Endodermal cell (in vitro differentiated cells): ENCODE results near the gene PPIL1. TPM values are rescaled to one million over a fixed set of nuclear protein-coding genes. Genes with fewer than 3 reads are reported as not detected.

ENCODE experiments used
- DNase-seq: peaks from one replicate; pipeline ENCODE4 v3.0.0-alpha.2; 2017
- H3K27ac ChIP-seq: 2 replicates; pipeline ENCODE4 v1.5.1; 2013; ENCODE audit warnings: mild to moderate bottlenecking, low read depth, low read length, moderate library complexity
- H3K27me3 ChIP-seq: 2 replicates; pipeline ENCODE4 v1.6.1; 2013; ENCODE audit warnings: mild to moderate bottlenecking, low read length, moderate library complexity; ENCODE audit not compliant: insufficient read depth, control insufficient read depth, poor library complexity, severe bottlenecking
- H3K36me3 ChIP-seq: 2 replicates; pipeline ENCODE4 v1.7.0; 2013; ENCODE audit warnings: mild to moderate bottlenecking, low read length, moderate library complexity; ENCODE audit not compliant: control insufficient read depth, insufficient read depth
- H3K4me1 ChIP-seq: one replicate; pipeline ENCODE4 v1.7.0; 2013; ENCODE audit warnings: low read length; ENCODE audit not compliant: control insufficient read depth, insufficient read depth
- H3K4me3 ChIP-seq: 2 replicates; pipeline ENCODE4 v1.5.1; 2013; ENCODE audit warnings: mild to moderate bottlenecking, low read length, moderate library complexity
- H3K9ac ChIP-seq: 2 replicates; pipeline ENCODE4 v1.6.1; 2013; ENCODE audit warnings: mild to moderate bottlenecking, low read length, moderate library complexity; ENCODE audit not compliant: poor library complexity, severe bottlenecking; ENCODE audit errors: extremely low read depth
- H3K9me3 ChIP-seq: 2 replicates; pipeline ENCODE4 v1.6.1; 2013; ENCODE audit warnings: mild to moderate bottlenecking, low read length, moderate library complexity; ENCODE audit not compliant: control insufficient read depth
- H3K27ac Mint-ChIP-seq: 2 replicates; pipeline ENCODE4 v1.8.0; 2020; ENCODE audit warnings: mixed read lengths
- H3K27me3 Mint-ChIP-seq: 2 replicates; pipeline ENCODE4 v1.8.0; 2021; ENCODE audit warnings: mild to moderate bottlenecking, mixed read lengths; ENCODE audit not compliant: insufficient read depth
- H3K36me3 Mint-ChIP-seq: 2 replicates; pipeline ENCODE4 v1.8.0; 2020; ENCODE audit warnings: low read depth, mixed read lengths
- H3K4me1 Mint-ChIP-seq: 2 replicates; pipeline ENCODE4 v1.8.0; 2020; ENCODE audit warnings: mixed read lengths
- H3K4me3 Mint-ChIP-seq: 2 replicates; pipeline ENCODE4 v1.8.0; 2020; ENCODE audit warnings: mild to moderate bottlenecking, moderate library complexity, mixed read lengths
- H3K9me3 Mint-ChIP-seq: 2 replicates; pipeline ENCODE4 v1.8.0; 2020; ENCODE audit warnings: mild to moderate bottlenecking, mixed read lengths
- CTCF ChIP-seq: fragments of 200-600 bp; sonication (generic); conservative IDR thresholded peaks from 2 replicates; pipeline ENCODE4 v1.5.0; 2021; ENCODE audit warnings: antibody characterized with exemption, mild to moderate bottlenecking
- WGBS, 2 experiments: methylation state at CpG; one replicate each; pipeline versions ENCODE4 v1.1.5 to v1.1.7; 2013; ENCODE audit warnings: missing lambda C conversion rate in 2 of 2, mixed read lengths in 1 of 2; ENCODE audit not compliant: insufficient coverage in 1 of 2, insufficient read length in 1 of 2; 5-methylcytosine and 5-hydroxymethylcytosine counted together
- total RNA-seq, 2 donors: library from RNA; stranded (reverse); fragmentation: NEBNext Ultra II Directional in 1 of 2; extraction: Animal tissue kit (Norgen Biotek cat#: 25700) in 1 of 2; gene quantifications; 2 replicates in 1 of 2; 3 replicates in 1 of 2; pipeline ENCODE4 v1.2.1, GENCODE V29; 2021

Gene PPIL1
- total RNA-seq, 2 donors from 2014 or later = 36.7 to 53.3 TPM

GRCh38 chr6:36843170-36843569 lies 31.4 kb downstream of the PPIL1 start:
- Mint-ChIP-seq H3K27ac (no peak overlapping the region), H3K9me3 (no peaks in the 10 kb centered on the region), H3K4me1 (peaks cover 13% of the 10 kb centered on the region), H3K4me3 (no peak overlapping the region), H3K27me3 (peaks cover 80% of the 10 kb centered on the region), H3K36me3 (no peaks in the 10 kb centered on the region)
- no peak for TF ChIP-seq CTCF
- DNase-seq = no peak
- Histone ChIP-seq H3K27me3 (peaks cover 47% of the 10 kb centered on the region), H3K36me3 (no peaks in the 10 kb centered on the region), H3K27ac (no peak overlapping the region), H3K9ac (no peak overlapping the region), H3K4me1 (peaks cover 5% of the 10 kb centered on the region), H3K4me3 (no peak overlapping the region), H3K9me3 (no peaks in the 10 kb centered on the region)
- 89 to 93% methylated on average over 4 of the region's 4 CpGs for WGBS, 2 experiments

- Histone ChIP-seq H3K9me3 (no peaks in the 10 kb centered on the region), H3K27ac (no peak overlapping the region), H3K27me3 (peaks cover 61% of the 10 kb centered on the region), H3K36me3 (no peaks in the 10 kb centered on the region), H3K9ac (no peak overlapping the region), H3K4me3 (no peak overlapping the region), H3K4me1 (peaks cover 3% of the 10 kb centered on the region)
- Mint-ChIP-seq H3K9me3 (no peaks in the 10 kb centered on the region), H3K36me3 (no peaks in the 10 kb centered on the region), H3K27me3 (peaks cover 85% of the 10 kb centered on the region), H3K27ac (no peak overlapping the region), H3K4me1 (peaks cover 10% of the 10 kb centered on the region), H3K4me3 (no peak overlapping the region)
- WGBS, 2 experiments = 93% methylated on average over 2 of the region's 2 CpGs; no CpG with 5 or more reads in 1 of the 2 experiments
- no peak for TF ChIP-seq CTCF
- DNase-seq = no peak
Measured at GRCh38 chr6:36841756-36842155, 32.8 kb downstream of the PPIL1 start.

- WGBS, 2 experiments = 15 to 16% methylated on average over 22 to 44 of the region's 44 CpGs
- Mint-ChIP-seq H3K4me1 (peaks cover 10% of the 10 kb centered on the region), H3K4me3 (peak overlapping the region; percentile 60), H3K27ac (no peak overlapping the region), H3K9me3 (no peaks in the 10 kb centered on the region), H3K27me3 (peaks cover 91% of the 10 kb centered on the region), H3K36me3 (no peaks in the 10 kb centered on the region)
- Histone ChIP-seq H3K27me3 (peaks cover 71% of the 10 kb centered on the region), H3K9me3 (no peaks in the 10 kb centered on the region), H3K9ac (no peak overlapping the region), H3K4me3 (peak overlapping the region; percentile 72), H3K36me3 (no peaks in the 10 kb centered on the region), H3K27ac (no peak overlapping the region), H3K4me1 (peaks cover 3% of the 10 kb centered on the region)
- TF ChIP-seq CTCF = no peak
- DNase-seq = peak; percentile 76
Measured at GRCh38 chr6:36840432-36841403, 33.9 kb downstream of the PPIL1 start.
